HCT116 (cell line): ENCODE results near the gene LINC00305. TPM values are rescaled to one million over a fixed set of nuclear protein-coding genes. Genes with fewer than 3 reads are reported as not detected.

ENCODE experiments used
- ATAC-seq: fragments of 200-7000 bp; cut with Tn5 transposase; 2 replicates; pipeline ENCODE4 v1.9.1; 2020; ENCODE audit warnings: mild to moderate bottlenecking, moderate library complexity
- BruUV-seq: library from RNA; stranded (reverse); fragments of 400-500 nt; replicated peaks from 2 replicates; lab custom pipeline; 2021; lab: Mats Ljungman, UMichigan
- CTCF ChIA-PET: fragments of 300-600 bp; sonication (Branson Sonifier 250); formaldehyde crosslinking; loops from one replicate; lab custom pipeline; 2021; ENCODE audit warnings: antibody characterized with exemption; lab: Charles Lee
- POLR2A ChIA-PET: fragments of 300-600, 350-600 bp; sonication (Branson Sonifier 250); formaldehyde crosslinking; loops from one replicate; lab custom pipeline; 2021; ENCODE audit warnings: antibody characterized with exemption; lab: Charles Lee
- RAD21 ChIA-PET, 2 experiments: fragments of 300-600 bp; sonication (Branson Sonifier 250); formaldehyde crosslinking; loops; one replicate each; lab custom pipeline; 2023; ENCODE audit warnings: low total read pairs in 2 of 2; ENCODE audit not compliant: uncharacterized antibody in 2 of 2, unreplicated experiment in 2 of 2, low non-redundant PET in 1 of 2; lab: Charles Lee
- DNase-seq: peaks from one replicate; pipeline ENCODE4 v3.0.0-alpha.2; 2010; ENCODE audit warnings: low read depth, low spot score
- H2AFZ ChIP-seq: fragments of 200-600 bp; shearing (Covaris generic), sonication (generic); 2 replicates; pipeline ENCODE4 v1.6.1; 2017; ENCODE audit warnings: low read depth, mixed run types, mixed read lengths, antibody characterized with exemption, low read length; ENCODE audit not compliant: poor library complexity, severe bottlenecking
- H3K27ac ChIP-seq: 2 replicates; pipeline ENCODE4 v1.5.1; 2012; ENCODE audit warnings: low read depth, low read length
- H3K27me3 ChIP-seq: fragments of 200-600 bp; sonication (generic); 2 replicates; pipeline ENCODE4 v1.6.1; 2016; ENCODE audit warnings: mixed run types, low read length, mixed read lengths; ENCODE audit not compliant: insufficient read depth
- H3K36me3 ChIP-seq, 2 experiments: fragments of 200-500 bp in 1 of 2; fragments of 200-600 bp in 1 of 2; sonication (Bioruptor generic) in 1 of 2; sonication (generic) in 1 of 2; 2 replicates each; pipeline versions ENCODE4 v1.5.1 to v1.6.1; 2014 to 2016; ENCODE audit warnings: low read length in 2 of 2, inconsistent platforms in 1 of 2, mixed read lengths in 1 of 2, mixed run types in 1 of 2; ENCODE audit not compliant: insufficient read depth in 2 of 2, control insufficient read depth in 1 of 2
- H3K4me1 ChIP-seq, 2 experiments: fragments of 200-600 bp in 1 of 2; sonication (generic) in 1 of 2; 2 replicates each; pipeline versions ENCODE4 v1.5.1 to v1.6.1; 2012 to 2017; ENCODE audit warnings: low read length in 2 of 2, inconsistent platforms in 1 of 2, mild to moderate bottlenecking in 1 of 2, mixed read lengths in 1 of 2, mixed run types in 1 of 2, moderate library complexity in 1 of 2; ENCODE audit not compliant: insufficient read depth in 2 of 2, control insufficient read depth in 1 of 2
- H3K4me2 ChIP-seq: fragments of 200-600 bp; sonication (generic); 2 replicates; pipeline ENCODE4 v1.6.1; 2017; ENCODE audit warnings: mixed run types, low read length, mixed read lengths
- H3K4me3 ChIP-seq, 2 experiments: fragments of 200-600 bp in 1 of 2; sonication (generic) in 1 of 2; replicated peaks in 1 of 2; 2 replicates each; pipeline ENCODE4 v1.5.1; 2011 to 2016; ENCODE audit warnings: low read length in 2 of 2, control low read depth in 1 of 2, low read depth in 1 of 2, mild to moderate bottlenecking in 1 of 2, mixed read lengths in 1 of 2, mixed run types in 1 of 2
- H3K79me2 ChIP-seq: fragments of 200-600 bp; sonication (generic); 2 replicates; pipeline ENCODE4 v1.6.1; 2017; ENCODE audit warnings: mild to moderate bottlenecking, mixed run types, low read length, moderate library complexity, mixed read lengths; ENCODE audit not compliant: insufficient read depth
- H3K9ac ChIP-seq: fragments of 200-600 bp; sonication (generic); 2 replicates; pipeline ENCODE4 v1.6.1; 2016; ENCODE audit warnings: low read length, mixed read lengths
- H3K9me2 ChIP-seq: fragments of 200-600 bp; sonication (generic), shearing (Covaris generic); 2 replicates; pipeline ENCODE4 v1.6.1; 2017; ENCODE audit warnings: mixed run types, mild to moderate bottlenecking, moderate library complexity; ENCODE audit not compliant: insufficient read depth
- H3K9me3 ChIP-seq, 2 experiments: fragments of 200-500 bp in 1 of 2; fragments of 200-600 bp in 1 of 2; sonication (Bioruptor generic) in 1 of 2; sonication (generic) in 1 of 2; 2 replicates each; pipeline ENCODE4 v1.6.1; 2014 to 2017; ENCODE audit warnings: low read length in 2 of 2, mixed read lengths in 2 of 2, inconsistent platforms in 1 of 2, low read depth in 1 of 2, mild to moderate bottlenecking in 1 of 2, mixed run types in 1 of 2, moderate library complexity in 1 of 2; ENCODE audit not compliant: control insufficient read depth in 1 of 2, insufficient read depth in 1 of 2
- H4K20me1 ChIP-seq: fragments of 200-600 bp; sonication (generic), shearing (Covaris generic); 2 replicates; pipeline ENCODE4 v1.6.1; 2017; ENCODE audit warnings: mixed run types, mild to moderate bottlenecking, moderate library complexity; ENCODE audit not compliant: insufficient read depth
- CBX3 ChIP-seq: IDR thresholded peaks from 2 replicates; pipeline ENCODE4 v1.6.1; 2012; ENCODE audit warnings: low read depth
- EZH2 ChIP-seq: fragments of 200-600 bp; sonication (generic); IDR thresholded peaks from 2 replicates; pipeline ENCODE4 v1.6.1; 2017; ENCODE audit warnings: antibody characterized with exemption, mixed run types
- FOSL1 ChIP-seq: IDR thresholded peaks from 2 replicates; pipeline ENCODE4 v1.6.1; 2012; ENCODE audit warnings: low read depth
- JUND ChIP-seq: IDR thresholded peaks from 2 replicates; pipeline ENCODE4 v1.6.1; 2012
- POLR2AphosphoS5 ChIP-seq: IDR thresholded peaks from 2 replicates; pipeline ENCODE4 v1.6.1; 2011; ENCODE audit warnings: mild to moderate bottlenecking, low read depth, low read length, moderate library complexity
- RAD21 ChIP-seq: IDR thresholded peaks from 2 replicates; pipeline ENCODE4 v1.6.1; 2012; ENCODE audit warnings: low read depth, mild to moderate bottlenecking
- SIN3A ChIP-seq: IDR thresholded peaks from 2 replicates; pipeline ENCODE4 v1.6.1; 2012; ENCODE audit warnings: low read depth
- YY1 ChIP-seq: IDR thresholded peaks from 2 replicates; pipeline ENCODE4 v1.6.1; 2011; ENCODE audit warnings: low read length, low read depth, moderate library complexity, mild to moderate bottlenecking; ENCODE audit not compliant: insufficient replicate concordance; ENCODE audit errors: extremely low read depth
- ZNF274 ChIP-seq: fragments of 200-500 bp; sonication (Bioruptor generic); IDR thresholded peaks from 2 replicates; pipeline ENCODE4 v1.6.1; 2014; ENCODE audit warnings: mild to moderate bottlenecking, low read depth, low read length, inconsistent platforms
- intact Hi-C: fragments of 100-400 bp; cut with micrococcal nuclease; formaldehyde crosslinking; loops from 2 replicates; pipeline ENCODE4 v1.10.0; 2022
- total RNA-seq: library from RNA; stranded (reverse); gene quantifications from one replicate; pipeline ENCODE4 v1.2.1, GENCODE V29; 2021; ENCODE audit not compliant: unreplicated experiment
- TF ChIP-seq, protein P1 (sequence below): IDR thresholded peaks from 2 replicates; pipeline ENCODE4 v1.6.1; 2012
- TF ChIP-seq, protein P2 (sequence below): IDR thresholded peaks from 2 replicates; pipeline ENCODE4 v1.6.1; 2011; ENCODE audit warnings: mild to moderate bottlenecking, low read length, moderate library complexity; ENCODE audit not compliant: insufficient replicate concordance; ENCODE audit errors: extremely low read depth

The LINC00305 gene
- total RNA-seq, 1 experiment from 2014 or later: not detected

DNA sequence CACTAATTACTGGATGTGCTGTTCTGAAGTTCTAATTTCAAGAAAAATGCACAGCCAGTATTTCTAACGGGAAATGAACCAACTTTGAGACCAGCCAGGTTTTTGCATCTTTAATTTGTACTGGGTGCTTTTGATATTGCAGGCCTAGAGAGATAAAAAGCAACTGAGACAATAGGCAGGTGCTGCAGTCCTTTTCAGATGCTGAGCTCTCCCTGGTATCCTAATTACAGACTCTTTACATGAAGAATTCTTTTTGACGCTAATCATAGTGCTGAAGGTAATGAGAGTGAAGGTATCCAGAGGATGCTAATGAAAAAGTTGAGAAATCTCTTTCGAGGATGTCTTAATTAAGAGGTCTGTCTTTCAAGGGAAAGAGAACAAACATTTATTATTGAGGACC, 93.9 kb downstream of the LINC00305 start:
- ATAC-seq: no peak
- no peaks in the 10 kb centered on the region for H3K9me3 ChIP-seq
- ChIA-PET CTCF (no interaction called here), RAD21 (no interaction called here), POLR2A (no interaction called here)
- no peaks in the 10 kb centered on the region for H3K36me3 ChIP-seq
- DNase-seq: no peak
- no peak overlapping the region for H3K4me3 ChIP-seq
- no peaks in the 10 kb centered on the region for H3K27me3 ChIP-seq
- H3K27ac ChIP-seq: no peak overlapping the region
- intact Hi-C loops: no loop called here
- no peaks in the 10 kb centered on the region for H3K4me1 ChIP-seq
- TF ChIP-seq CBX3 (no peak), RAD21 (no peak)
- TF ChIP-seq, protein P1, sequence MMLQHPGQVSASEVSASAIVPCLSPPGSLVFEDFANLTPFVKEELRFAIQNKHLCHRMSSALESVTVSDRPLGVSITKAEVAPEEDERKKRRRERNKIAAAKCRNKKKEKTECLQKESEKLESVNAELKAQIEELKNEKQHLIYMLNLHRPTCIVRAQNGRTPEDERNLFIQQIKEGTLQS: no peak
- H2AFZ ChIP-seq: no peak overlapping the region
- no peak overlapping the region for H3K9ac ChIP-seq
- BruUV-seq: no TSS peak
- no peaks in the 10 kb centered on the region for H3K9me2 ChIP-seq
- no peak overlapping the region for H3K4me2 ChIP-seq
- H3K79me2 ChIP-seq: no peaks in the 10 kb centered on the region
- H4K20me1 ChIP-seq: no peaks in the 10 kb centered on the region

DNA sequence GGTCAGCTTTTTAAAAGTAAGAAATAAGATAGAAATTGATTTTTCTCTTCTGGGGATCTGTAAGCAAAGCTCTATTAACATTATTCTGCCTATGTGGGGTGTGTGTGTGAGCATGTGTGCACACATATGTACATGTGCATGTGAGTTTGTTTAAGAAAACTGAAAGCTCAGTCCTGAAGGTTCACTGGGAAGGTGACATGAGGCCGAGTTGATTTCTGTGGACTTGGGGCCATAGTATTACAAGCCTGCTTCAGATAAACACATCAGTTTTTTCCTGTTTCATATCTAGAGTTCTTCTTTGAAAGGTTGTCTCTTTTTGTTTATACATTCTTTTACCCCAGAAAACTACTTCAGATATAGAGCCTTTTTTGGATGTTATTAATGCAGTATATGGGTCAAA, 95.6 kb downstream of the LINC00305 start:
- ATAC-seq: no peak
- intact Hi-C loops: no loop called here
- H3K27ac ChIP-seq: no peak overlapping the region
- POLR2A ChIA-PET: no interaction called here
- H3K4me3 ChIP-seq: no peak overlapping the region
- no peak overlapping the region for H2AFZ ChIP-seq
- CTCF ChIA-PET: no interaction called here
- H3K4me2 ChIP-seq: no peak overlapping the region
- H3K9ac ChIP-seq: no peak overlapping the region
- H3K27me3 ChIP-seq: no peaks in the 10 kb centered on the region
- no peaks in the 10 kb centered on the region for H3K4me1 ChIP-seq
- TF ChIP-seq YY1 (no peak), POLR2AphosphoS5 (no peak), SIN3A (no peak), EZH2 (no peak), CBX3 (no peak), ZNF274 (no peak), FOSL1 (no peak), JUND (no peak)
- TF ChIP-seq, protein P2, sequence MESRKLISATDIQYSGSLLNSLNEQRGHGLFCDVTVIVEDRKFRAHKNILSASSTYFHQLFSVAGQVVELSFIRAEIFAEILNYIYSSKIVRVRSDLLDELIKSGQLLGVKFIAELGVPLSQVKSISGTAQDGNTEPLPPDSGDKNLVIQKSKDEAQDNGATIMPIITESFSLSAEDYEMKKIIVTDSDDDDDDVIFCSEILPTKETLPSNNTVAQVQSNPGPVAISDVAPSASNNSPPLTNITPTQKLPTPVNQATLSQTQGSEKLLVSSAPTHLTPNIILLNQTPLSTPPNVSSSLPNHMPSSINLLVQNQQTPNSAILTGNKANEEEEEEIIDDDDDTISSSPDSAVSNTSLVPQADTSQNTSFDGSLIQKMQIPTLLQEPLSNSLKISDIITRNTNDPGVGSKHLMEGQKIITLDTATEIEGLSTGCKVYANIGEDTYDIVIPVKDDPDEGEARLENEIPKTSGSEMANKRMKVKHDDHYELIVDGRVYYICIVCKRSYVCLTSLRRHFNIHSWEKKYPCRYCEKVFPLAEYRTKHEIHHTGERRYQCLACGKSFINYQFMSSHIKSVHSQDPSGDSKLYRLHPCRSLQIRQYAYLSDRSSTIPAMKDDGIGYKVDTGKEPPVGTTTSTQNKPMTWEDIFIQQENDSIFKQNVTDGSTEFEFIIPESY: no peak
- no peaks in the 10 kb centered on the region for H4K20me1 ChIP-seq
- no peaks in the 10 kb centered on the region for H3K36me3 ChIP-seq
- RAD21 ChIA-PET: no interaction called here
- no peak for DNase-seq
- H3K9me3 ChIP-seq: no peaks in the 10 kb centered on the region
- no TSS peak for BruUV-seq
- no peaks in the 10 kb centered on the region for H3K9me2 ChIP-seq
- H3K79me2 ChIP-seq: no peaks in the 10 kb centered on the region
